ENCODE data around the gene PDHB. TPM values are rescaled to one million over a fixed set of nuclear protein-coding genes. Genes with fewer than 3 reads are reported as not detected.

The PDHB gene
- total and polyA plus RNA-seq, 2 experiments from 2014 or later: 108 to 119 TPM

- Histone ChIP-seq H3K9ac (peak overlapping the region; percentile 78), H3K9me3 (ENCODE audit: low read depth) (no peaks in the 10 kb centered on the region), H3K4me2 (ENCODE audit: unreplicated experiment) (peak overlapping the region; percentile 77), H3F3A (ENCODE audit: insufficient read depth) (peaks cover 61% of the 10 kb centered on the region), H3K27me3 (replicated peaks; ENCODE audit: insufficient read depth) (no peaks in the 10 kb centered on the region), H3K9me2 (ENCODE audit: insufficient read depth) (no peaks in the 10 kb centered on the region), H3K79me2 (ENCODE audit: insufficient read depth) (peaks cover 5% of the 10 kb centered on the region; the same call in 1 of the 2 replicates), H4K20me1 (ENCODE audit: insufficient read depth) (no peaks in the 10 kb centered on the region), H3K4me1 (ENCODE audit: insufficient read depth) (peaks cover 50% of the 10 kb centered on the region), H3K4me3 (peak overlapping the region; percentile 20; the same call in 1 of the 2 replicates), H2AFZ (no peak overlapping the region), H3K27ac (peak overlapping the region; percentile 95), H3K36me3 (ENCODE audit: low read depth) (0 out of 2 replicates have a peak, but pooled peaks cover 4% of the 10 kb centered on the region)
- WGBS, 2 experiments (ENCODE audit: low coverage in 1 of 2, low lambda C conversion rate in 2 of 2, missing lambda C conversion rate in 2 of 2): 13 to 15% methylated on average over 4 of the region's 4 CpGs
- 0 out of 2 replicates have a peak, but pooled peaks have one; percentile 68 for TF ChIP-seq EZH2phosphoT487 (IDR thresholded peaks at IDR 0.05; ENCODE audit: insufficient read depth, low read depth)
- TF ChIP-seq EZH2 (IDR thresholded peaks at IDR 0.05; ENCODE audit: insufficient read depth, poor library complexity, severe bottlenecking): no peak
- DNase-seq: peak; percentile 99
- in situ Hi-C loops (cut with MboI): no loop called here
These were observed 49.7 kb downstream of the PDHB start for GRCh38 chr3:58383904-58384303.

GRCh38 chr3:58383476-58383875 lies 50.2 kb downstream of the PDHB start:
- DNase-seq: peak; percentile 82
- H2AFZ ChIP-seq: no peak overlapping the region
- TF ChIP-seq EZH2 (IDR thresholded peaks at IDR 0.05; ENCODE audit: insufficient read depth, poor library complexity, severe bottlenecking) (no peak), EZH2phosphoT487 (IDR thresholded peaks at IDR 0.05; ENCODE audit: insufficient read depth, low read depth) (no peak)
- in situ Hi-C loops (cut with MboI): no loop called here
- H4K20me1 ChIP-seq (ENCODE audit: insufficient read depth): no peaks in the 10 kb centered on the region
- no peaks in the 10 kb centered on the region for H3K9me3 ChIP-seq (ENCODE audit: low read depth)
- H3K4me3 ChIP-seq: peak overlapping the region; percentile 20; the same call in 1 of the 2 replicates
- H3K4me1 ChIP-seq (ENCODE audit: insufficient read depth): peaks cover 45% of the 10 kb centered on the region
- peak overlapping the region; percentile 77 for H3K4me2 ChIP-seq (ENCODE audit: unreplicated experiment)
- peaks cover 5% of the 10 kb centered on the region; the same call in 1 of the 2 replicates for H3K79me2 ChIP-seq (ENCODE audit: insufficient read depth)
- 30 to 46% methylated on average over 2 of the region's 2 CpGs for WGBS, 2 experiments (ENCODE audit: low coverage in 1 of 2, low lambda C conversion rate in 2 of 2, missing lambda C conversion rate in 2 of 2)
- H3F3A ChIP-seq (ENCODE audit: insufficient read depth): peaks cover 59% of the 10 kb centered on the region
- peak overlapping the region; percentile 95 for H3K27ac ChIP-seq
- H3K27me3 ChIP-seq (replicated peaks; ENCODE audit: insufficient read depth): no peaks in the 10 kb centered on the region
- H3K36me3 ChIP-seq (ENCODE audit: low read depth): 0 out of 2 replicates have a peak, but pooled peaks cover 4% of the 10 kb centered on the region
- no peaks in the 10 kb centered on the region for H3K9me2 ChIP-seq (ENCODE audit: insufficient read depth)
- H3K9ac ChIP-seq: peak overlapping the region; percentile 78

- no peaks in the 10 kb centered on the region for H3K27me3 ChIP-seq (replicated peaks; ENCODE audit: insufficient read depth)
- H3K79me2 ChIP-seq (ENCODE audit: insufficient read depth): peaks cover 18% of the 10 kb centered on the region
- H3K4me3 ChIP-seq: no peak overlapping the region
- H3K9me2 ChIP-seq (ENCODE audit: insufficient read depth): no peaks in the 10 kb centered on the region
- H3K9me3 ChIP-seq (ENCODE audit: low read depth): no peaks in the 10 kb centered on the region
- 90 to 91% methylated on average over 4 of the region's 4 CpGs for WGBS, 2 experiments (ENCODE audit: low coverage in 1 of 2, low lambda C conversion rate in 2 of 2, missing lambda C conversion rate in 2 of 2)
- no peak overlapping the region for H3K4me2 ChIP-seq (ENCODE audit: unreplicated experiment)
- H3K9ac ChIP-seq: no peak overlapping the region
- no peak for DNase-seq
- H3K27ac ChIP-seq: no peak overlapping the region
- TF ChIP-seq EZH2phosphoT487 (IDR thresholded peaks at IDR 0.05; ENCODE audit: insufficient read depth, low read depth): no peak
- no peak for TF ChIP-seq EZH2 (IDR thresholded peaks at IDR 0.05; ENCODE audit: insufficient read depth, poor library complexity, severe bottlenecking)
- H3K4me1 ChIP-seq (ENCODE audit: insufficient read depth): peaks cover 19% of the 10 kb centered on the region
- H4K20me1 ChIP-seq (ENCODE audit: insufficient read depth): no peaks in the 10 kb centered on the region
- H3F3A ChIP-seq (ENCODE audit: insufficient read depth): peaks cover 24% of the 10 kb centered on the region
- H2AFZ ChIP-seq: no peak overlapping the region
- H3K36me3 ChIP-seq (ENCODE audit: low read depth): 0 out of 2 replicates have a peak, but pooled peaks cover 4% of the 10 kb centered on the region
- in situ Hi-C loops (cut with MboI): no loop called here
These were observed 54.1 kb downstream of the PDHB start for GRCh38 chr3:58379351-58380073.

GRCh38 chr3:58377750-58378149 lies 55.9 kb downstream of the PDHB start:
- in situ Hi-C loops (cut with MboI): no loop called here
- Histone ChIP-seq H3K27ac (no peak overlapping the region), H3K4me2 (ENCODE audit: unreplicated experiment) (no peak overlapping the region), H3K9me2 (ENCODE audit: insufficient read depth) (no peaks in the 10 kb centered on the region), H3K4me1 (ENCODE audit: insufficient read depth) (peaks cover 3% of the 10 kb centered on the region), H2AFZ (no peak overlapping the region), H3K79me2 (ENCODE audit: insufficient read depth) (peaks cover 18% of the 10 kb centered on the region), H3K4me3 (no peak overlapping the region), H3K36me3 (ENCODE audit: low read depth) (0 out of 2 replicates have a peak, but pooled peaks cover 4% of the 10 kb centered on the region), H3K27me3 (replicated peaks; ENCODE audit: insufficient read depth) (no peaks in the 10 kb centered on the region), H3K9ac (no peak overlapping the region), H3F3A (ENCODE audit: insufficient read depth) (peaks cover 9% of the 10 kb centered on the region), H3K9me3 (ENCODE audit: low read depth) (no peaks in the 10 kb centered on the region), H4K20me1 (ENCODE audit: insufficient read depth) (no peaks in the 10 kb centered on the region)
- no peak for DNase-seq
- 94 to 95% methylated on average over 4 of the region's 4 CpGs for WGBS, 2 experiments (ENCODE audit: low coverage in 1 of 2, low lambda C conversion rate in 2 of 2, missing lambda C conversion rate in 2 of 2)
- no peak for TF ChIP-seq EZH2 (IDR thresholded peaks at IDR 0.05; ENCODE audit: insufficient read depth, poor library complexity, severe bottlenecking)

Other genes starting within 250 kb of the PDHB start
- not detected in 2 replicates for gene DNASE1L3, start 222.9 kb downstream of the PDHB start, total RNA-seq (2014; rRNA removed; shearing (Covaris generic))
- not detected in 2 replicates for gene DNASE1L3, start 222.9 kb downstream of the PDHB start, polyA plus RNA-seq (2016; fragmentation: Nextera tagmentation; extraction: Ambion mirVana)
- gene ABHD6, start 196.0 kb downstream of the PDHB start, total RNA-seq (2014; rRNA removed; shearing (Covaris generic)): 5.3 and 5.8 TPM in 2 replicates
- 4.4 and 4.8 TPM in 2 replicates for gene ABHD6, start 196.0 kb downstream of the PDHB start, polyA plus RNA-seq (2016; fragmentation: Nextera tagmentation; extraction: Ambion mirVana)
- gene RPP14, start 127.6 kb downstream of the PDHB start, total RNA-seq (2014; rRNA removed; shearing (Covaris generic)): 14.9 and 15.7 TPM in 2 replicates
- 11.4 and 13.4 TPM in 2 replicates for gene RPP14, start 127.6 kb downstream of the PDHB start, polyA plus RNA-seq (2016; fragmentation: Nextera tagmentation; extraction: Ambion mirVana)
- gene HTD2, start 127.3 kb downstream of the PDHB start, total RNA-seq (2014; rRNA removed; shearing (Covaris generic)): 5.4 and 9.6 TPM in 2 replicates
- gene HTD2, start 127.3 kb downstream of the PDHB start, polyA plus RNA-seq (2016; fragmentation: Nextera tagmentation; extraction: Ambion mirVana): 17.0 and 21.8 TPM in 2 replicates
- gene PXK, start 100.9 kb downstream of the PDHB start, total RNA-seq (2014; rRNA removed; shearing (Covaris generic)): 30.7 and 33.8 TPM in 2 replicates
- 45.1 and 46.2 TPM in 2 replicates for gene PXK, start 100.9 kb downstream of the PDHB start, polyA plus RNA-seq (2016; fragmentation: Nextera tagmentation; extraction: Ambion mirVana)
- 12.3 and 13.7 TPM in 2 replicates for gene KCTD6, start 58.3 kb upstream of the PDHB start, total RNA-seq (2014; rRNA removed; shearing (Covaris generic))
- 12.8 and 15.7 TPM in 2 replicates for gene KCTD6, start 58.3 kb upstream of the PDHB start, polyA plus RNA-seq (2016; fragmentation: Nextera tagmentation; extraction: Ambion mirVana)
- 7.5 and 9.7 TPM in 2 replicates for gene ACOX2, start 103.4 kb upstream of the PDHB start, total RNA-seq (2014; rRNA removed; shearing (Covaris generic))
- 19.9 and 23.6 TPM in 2 replicates for gene ACOX2, start 103.4 kb upstream of the PDHB start, polyA plus RNA-seq (2016; fragmentation: Nextera tagmentation; extraction: Ambion mirVana)
- gene FAM107A, start 143.6 kb upstream of the PDHB start, total RNA-seq (2014; rRNA removed; shearing (Covaris generic)): 0.22 TPM in 1 of 2 replicates, not detected in the other
- gene FAM107A, start 143.6 kb upstream of the PDHB start, polyA plus RNA-seq (2016; fragmentation: Nextera tagmentation; extraction: Ambion mirVana): 0.09 and 0.13 TPM in 2 replicates
- gene FAM3D, start 232.9 kb upstream of the PDHB start, total RNA-seq (2014; rRNA removed; shearing (Covaris generic)): not detected in 2 replicates
- not detected in 2 replicates for gene FAM3D, start 232.9 kb upstream of the PDHB start, polyA plus RNA-seq (2016; fragmentation: Nextera tagmentation; extraction: Ambion mirVana)

Measured in GM23248 (cell line).